ENCODE data around the gene NEDD9.

The NEDD9 gene

DNA sequence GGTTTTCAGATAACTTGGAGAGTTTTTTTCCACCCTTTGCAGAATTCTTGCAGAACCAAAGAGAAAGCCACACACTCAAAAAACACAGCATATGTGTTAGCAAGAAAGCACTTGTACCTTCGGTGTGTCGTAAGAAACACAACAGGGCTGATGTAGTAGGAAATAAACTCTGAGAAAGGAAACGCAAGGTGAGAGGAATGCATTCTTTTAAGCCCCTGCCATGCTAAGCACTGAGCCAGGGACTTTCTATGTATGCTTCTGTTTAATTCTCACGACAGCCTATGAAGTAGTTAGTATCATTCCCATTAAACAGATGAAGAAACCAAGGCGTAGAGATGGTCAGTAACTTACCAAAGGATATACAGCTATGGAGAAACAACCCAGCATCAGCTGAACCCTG, 23.1 kb downstream of the NEDD9 start:
- H3K27ac ChIP-seq (replicated peaks): no peak overlapping the region
- TF ChIP-seq POLR2AphosphoS5 (IDR thresholded peaks at IDR 0.05; ENCODE audit: low read depth) (no peak), SPI1 (IDR thresholded peaks at IDR 0.05; ENCODE audit: borderline replicate concordance, low read depth) (no peak), GABPA (IDR thresholded peaks at IDR 0.05; ENCODE audit: low read depth) (no peak)
- TF ChIP-seq, protein P1, sequence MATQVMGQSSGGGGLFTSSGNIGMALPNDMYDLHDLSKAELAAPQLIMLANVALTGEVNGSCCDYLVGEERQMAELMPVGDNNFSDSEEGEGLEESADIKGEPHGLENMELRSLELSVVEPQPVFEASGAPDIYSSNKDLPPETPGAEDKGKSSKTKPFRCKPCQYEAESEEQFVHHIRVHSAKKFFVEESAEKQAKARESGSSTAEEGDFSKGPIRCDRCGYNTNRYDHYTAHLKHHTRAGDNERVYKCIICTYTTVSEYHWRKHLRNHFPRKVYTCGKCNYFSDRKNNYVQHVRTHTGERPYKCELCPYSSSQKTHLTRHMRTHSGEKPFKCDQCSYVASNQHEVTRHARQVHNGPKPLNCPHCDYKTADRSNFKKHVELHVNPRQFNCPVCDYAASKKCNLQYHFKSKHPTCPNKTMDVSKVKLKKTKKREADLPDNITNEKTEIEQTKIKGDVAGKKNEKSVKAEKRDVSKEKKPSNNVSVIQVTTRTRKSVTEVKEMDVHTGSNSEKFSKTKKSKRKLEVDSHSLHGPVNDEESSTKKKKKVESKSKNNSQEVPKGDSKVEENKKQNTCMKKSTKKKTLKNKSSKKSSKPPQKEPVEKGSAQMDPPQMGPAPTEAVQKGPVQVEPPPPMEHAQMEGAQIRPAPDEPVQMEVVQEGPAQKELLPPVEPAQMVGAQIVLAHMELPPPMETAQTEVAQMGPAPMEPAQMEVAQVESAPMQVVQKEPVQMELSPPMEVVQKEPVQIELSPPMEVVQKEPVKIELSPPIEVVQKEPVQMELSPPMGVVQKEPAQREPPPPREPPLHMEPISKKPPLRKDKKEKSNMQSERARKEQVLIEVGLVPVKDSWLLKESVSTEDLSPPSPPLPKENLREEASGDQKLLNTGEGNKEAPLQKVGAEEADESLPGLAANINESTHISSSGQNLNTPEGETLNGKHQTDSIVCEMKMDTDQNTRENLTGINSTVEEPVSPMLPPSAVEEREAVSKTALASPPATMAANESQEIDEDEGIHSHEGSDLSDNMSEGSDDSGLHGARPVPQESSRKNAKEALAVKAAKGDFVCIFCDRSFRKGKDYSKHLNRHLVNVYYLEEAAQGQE (IDR thresholded peaks at IDR 0.05; ENCODE audit: insufficient replicate concordance, low read depth): no peak
- TF ChIP-seq, protein P2, sequence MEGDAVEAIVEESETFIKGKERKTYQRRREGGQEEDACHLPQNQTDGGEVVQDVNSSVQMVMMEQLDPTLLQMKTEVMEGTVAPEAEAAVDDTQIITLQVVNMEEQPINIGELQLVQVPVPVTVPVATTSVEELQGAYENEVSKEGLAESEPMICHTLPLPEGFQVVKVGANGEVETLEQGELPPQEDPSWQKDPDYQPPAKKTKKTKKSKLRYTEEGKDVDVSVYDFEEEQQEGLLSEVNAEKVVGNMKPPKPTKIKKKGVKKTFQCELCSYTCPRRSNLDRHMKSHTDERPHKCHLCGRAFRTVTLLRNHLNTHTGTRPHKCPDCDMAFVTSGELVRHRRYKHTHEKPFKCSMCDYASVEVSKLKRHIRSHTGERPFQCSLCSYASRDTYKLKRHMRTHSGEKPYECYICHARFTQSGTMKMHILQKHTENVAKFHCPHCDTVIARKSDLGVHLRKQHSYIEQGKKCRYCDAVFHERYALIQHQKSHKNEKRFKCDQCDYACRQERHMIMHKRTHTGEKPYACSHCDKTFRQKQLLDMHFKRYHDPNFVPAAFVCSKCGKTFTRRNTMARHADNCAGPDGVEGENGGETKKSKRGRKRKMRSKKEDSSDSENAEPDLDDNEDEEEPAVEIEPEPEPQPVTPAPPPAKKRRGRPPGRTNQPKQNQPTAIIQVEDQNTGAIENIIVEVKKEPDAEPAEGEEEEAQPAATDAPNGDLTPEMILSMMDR (IDR thresholded peaks at IDR 0.05; ENCODE audit: insufficient read depth, low read length): no peak

DNA sequence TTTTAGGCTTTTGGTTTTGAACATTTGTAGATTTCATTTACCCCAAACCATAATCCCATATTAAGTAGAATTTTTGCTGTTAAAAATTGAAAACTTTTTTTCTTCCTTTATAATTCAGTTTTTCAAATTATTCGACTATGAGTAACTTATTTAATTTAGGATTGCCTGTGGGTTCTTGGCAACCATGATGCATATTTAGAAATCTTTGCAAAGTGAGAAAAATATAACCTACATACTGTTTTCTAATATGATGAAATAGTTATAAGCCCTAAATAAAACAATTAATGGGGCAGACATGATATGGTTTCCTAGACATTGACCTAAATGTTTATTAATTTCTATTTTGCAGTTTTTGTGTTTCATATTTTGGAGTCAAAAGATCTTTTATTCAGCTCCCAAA, 23.6 kb downstream of the NEDD9 start:
- no peak overlapping the region for H3K27ac ChIP-seq (replicated peaks)
- H3K4me3 ChIP-seq (replicated peaks; ENCODE audit: insufficient read depth, low read length): no peak overlapping the region
- H3K27me3 ChIP-seq (ENCODE audit: insufficient read depth, poor library complexity, severe bottlenecking): no peaks in the 10 kb centered on the region
- TF ChIP-seq POLR2AphosphoS5 (IDR thresholded peaks at IDR 0.05; ENCODE audit: low read depth) (no peak), SPI1 (IDR thresholded peaks at IDR 0.05; ENCODE audit: borderline replicate concordance, low read depth) (no peak), GABPA (IDR thresholded peaks at IDR 0.05; ENCODE audit: low read depth) (no peak)
- TF ChIP-seq, protein P1 (IDR thresholded peaks at IDR 0.05; ENCODE audit: insufficient replicate concordance, low read depth): no peak
- TF ChIP-seq, protein P2 (IDR thresholded peaks at IDR 0.05; ENCODE audit: insufficient read depth, low read length): no peak
- no peak for DNase-seq (ENCODE audit: low read depth in 1 of 2, low spot score in 1 of 2)

More for the DNA sequence above, 23.1 kb downstream of the NEDD9 start:
- Histone ChIP-seq H3K4me3 (replicated peaks; ENCODE audit: insufficient read depth, low read length) (no peak overlapping the region), H3K27me3 (ENCODE audit: insufficient read depth, poor library complexity, severe bottlenecking) (no peaks in the 10 kb centered on the region)
- DNase-seq (ENCODE audit: low read depth in 1 of 2, low spot score in 1 of 2): no peak

DNA sequence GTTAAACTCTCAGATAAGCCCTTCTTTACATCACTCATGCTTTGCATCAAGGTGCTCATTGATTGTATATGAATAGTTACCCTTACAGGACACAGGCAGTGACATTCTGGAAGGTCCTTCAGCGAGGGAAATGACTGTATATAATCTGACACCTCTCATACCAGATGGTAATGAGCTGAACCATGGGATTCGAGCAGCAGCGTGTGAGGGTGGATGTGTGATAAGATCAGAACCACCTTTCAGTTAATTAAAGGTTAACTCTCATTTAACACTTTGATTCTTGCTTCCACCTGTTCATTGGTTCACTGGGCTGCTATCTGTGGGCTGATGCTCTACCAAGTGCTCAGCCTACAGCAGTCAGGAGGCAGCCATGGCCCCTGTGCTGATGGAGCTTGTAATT, 24.2 kb downstream of the NEDD9 start:
- no peak for DNase-seq (ENCODE audit: low read depth in 1 of 2, low spot score in 1 of 2)
- Histone ChIP-seq H3K4me3 (replicated peaks; ENCODE audit: insufficient read depth, low read length) (no peak overlapping the region), H3K27ac (replicated peaks) (no peak overlapping the region), H3K27me3 (ENCODE audit: insufficient read depth, poor library complexity, severe bottlenecking) (no peaks in the 10 kb centered on the region)
- TF ChIP-seq, protein P1 (IDR thresholded peaks at IDR 0.05; ENCODE audit: insufficient replicate concordance, low read depth): no peak
- TF ChIP-seq, protein P2 (IDR thresholded peaks at IDR 0.05; ENCODE audit: insufficient read depth, low read length): no peak
- no peak for TF ChIP-seq POLR2AphosphoS5 (IDR thresholded peaks at IDR 0.05; ENCODE audit: low read depth)

Data from HL-60 (cell line).